ENCODE measurements around the gene JMJD8.
A peak's percentile ranks its signal among the peaks of the same experiment; 100 is the strongest.

JMJD8 gene

DNA sequence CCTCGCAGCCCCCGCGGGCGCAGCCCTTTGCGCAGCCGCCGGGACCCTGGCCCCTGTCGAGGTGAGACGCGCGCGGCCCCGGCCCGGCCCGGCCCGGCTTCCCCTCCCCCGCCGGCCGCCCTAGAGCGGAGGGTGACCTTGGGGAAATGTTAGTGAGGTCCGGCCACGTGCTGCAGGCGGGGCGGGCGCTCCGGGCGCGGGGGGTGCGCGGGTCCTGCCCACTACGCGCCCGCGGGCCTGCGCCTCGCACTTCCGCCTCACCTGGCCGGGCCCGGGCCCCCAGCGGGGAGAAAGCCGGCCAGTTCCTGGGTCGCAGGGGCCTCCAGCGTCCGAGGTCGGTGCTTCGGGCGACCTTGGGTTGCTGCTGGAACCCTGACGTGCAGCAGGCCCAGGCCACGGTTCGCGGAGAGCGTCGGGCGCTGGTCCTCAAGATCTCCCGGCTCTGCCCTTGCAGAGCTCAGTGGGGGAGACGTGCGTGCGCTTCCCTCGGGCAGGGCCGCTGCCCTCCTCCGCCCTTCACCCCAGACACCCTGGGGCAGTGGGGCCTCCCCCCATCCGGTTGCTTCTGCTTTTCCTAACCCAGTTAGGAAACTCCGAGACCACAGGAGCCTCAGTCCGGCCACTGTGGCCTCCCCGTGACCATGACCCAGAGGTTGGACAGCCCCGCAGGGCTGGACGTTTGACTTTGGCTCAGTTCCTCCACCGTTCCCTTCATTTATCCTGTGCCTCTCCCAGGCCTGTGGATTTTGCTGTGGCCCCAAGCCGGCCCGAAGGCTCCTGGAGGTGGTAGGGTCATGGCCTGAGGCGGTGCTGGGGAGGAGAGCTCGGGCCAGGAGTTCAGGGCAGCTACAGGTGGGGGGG, 41.7 kb downstream of the JMJD8 start (continued):
- TF ChIP-seq, protein P1, sequence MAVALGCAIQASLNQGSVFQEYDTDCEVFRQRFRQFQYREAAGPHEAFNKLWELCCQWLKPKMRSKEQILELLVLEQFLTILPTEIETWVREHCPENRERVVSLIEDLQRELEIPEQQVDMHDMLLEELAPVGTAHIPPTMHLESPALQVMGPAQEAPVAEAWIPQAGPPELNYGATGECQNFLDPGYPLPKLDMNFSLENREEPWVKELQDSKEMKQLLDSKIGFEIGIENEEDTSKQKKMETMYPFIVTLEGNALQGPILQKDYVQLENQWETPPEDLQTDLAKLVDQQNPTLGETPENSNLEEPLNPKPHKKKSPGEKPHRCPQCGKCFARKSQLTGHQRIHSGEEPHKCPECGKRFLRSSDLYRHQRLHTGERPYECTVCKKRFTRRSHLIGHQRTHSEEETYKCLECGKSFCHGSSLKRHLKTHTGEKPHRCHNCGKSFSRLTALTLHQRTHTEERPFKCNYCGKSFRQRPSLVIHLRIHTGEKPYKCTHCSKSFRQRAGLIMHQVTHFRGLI (tag by site-specific recombination; IDR thresholded peaks at IDR 0.05), result no peak
- TF ChIP-seq ZNF677 (tag by site-specific recombination; IDR thresholded peaks at IDR 0.05) (0 out of 2 replicates have a peak, but pooled peaks have one; percentile 15), ZNF37A (tag by site-specific recombination; IDR thresholded peaks at IDR 0.05) (no peak), IKZF3 (tag by site-specific recombination; IDR thresholded peaks at IDR 0.05) (no peak), GLI2 (tag by site-specific recombination; IDR thresholded peaks at IDR 0.05; ENCODE audit: borderline replicate concordance, low read depth) (no peak), SP7 (tag by site-specific recombination; IDR thresholded peaks at IDR 0.05) (0 out of 2 replicates have a peak, but pooled peaks have one; percentile 14), ZNF2 (tag by site-specific recombination; IDR thresholded peaks at IDR 0.05) (no peak), ZFP37 (tag by site-specific recombination; IDR thresholded peaks at IDR 0.05) (no peak), SP3 (tag by site-specific recombination; IDR thresholded peaks at IDR 0.05) (peak; percentile 23; the same call in 1 of the 2 replicates), GLIS2 (tag by site-specific recombination; IDR thresholded peaks at IDR 0.05) (peak; percentile 71), ZNF391 (tag by site-specific recombination; IDR thresholded peaks at IDR 0.05; ENCODE audit: borderline replicate concordance, low read depth) (0 out of 2 replicates have a peak, but pooled peaks have one; percentile 4), ZNF19 (tag by site-specific recombination; IDR thresholded peaks at IDR 0.05; ENCODE audit: low read depth) (no peak)
- TF ChIP-seq, protein P2, sequence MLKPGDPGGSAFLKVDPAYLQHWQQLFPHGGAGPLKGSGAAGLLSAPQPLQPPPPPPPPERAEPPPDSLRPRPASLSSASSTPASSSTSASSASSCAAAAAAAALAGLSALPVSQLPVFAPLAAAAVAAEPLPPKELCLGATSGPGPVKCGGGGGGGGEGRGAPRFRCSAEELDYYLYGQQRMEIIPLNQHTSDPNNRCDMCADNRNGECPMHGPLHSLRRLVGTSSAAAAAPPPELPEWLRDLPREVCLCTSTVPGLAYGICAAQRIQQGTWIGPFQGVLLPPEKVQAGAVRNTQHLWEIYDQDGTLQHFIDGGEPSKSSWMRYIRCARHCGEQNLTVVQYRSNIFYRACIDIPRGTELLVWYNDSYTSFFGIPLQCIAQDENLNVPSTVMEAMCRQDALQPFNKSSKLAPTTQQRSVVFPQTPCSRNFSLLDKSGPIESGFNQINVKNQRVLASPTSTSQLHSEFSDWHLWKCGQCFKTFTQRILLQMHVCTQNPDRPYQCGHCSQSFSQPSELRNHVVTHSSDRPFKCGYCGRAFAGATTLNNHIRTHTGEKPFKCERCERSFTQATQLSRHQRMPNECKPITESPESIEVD (tag by site-specific recombination; IDR thresholded peaks at IDR 0.05), result no peak
- TF ChIP-seq, protein P3, sequence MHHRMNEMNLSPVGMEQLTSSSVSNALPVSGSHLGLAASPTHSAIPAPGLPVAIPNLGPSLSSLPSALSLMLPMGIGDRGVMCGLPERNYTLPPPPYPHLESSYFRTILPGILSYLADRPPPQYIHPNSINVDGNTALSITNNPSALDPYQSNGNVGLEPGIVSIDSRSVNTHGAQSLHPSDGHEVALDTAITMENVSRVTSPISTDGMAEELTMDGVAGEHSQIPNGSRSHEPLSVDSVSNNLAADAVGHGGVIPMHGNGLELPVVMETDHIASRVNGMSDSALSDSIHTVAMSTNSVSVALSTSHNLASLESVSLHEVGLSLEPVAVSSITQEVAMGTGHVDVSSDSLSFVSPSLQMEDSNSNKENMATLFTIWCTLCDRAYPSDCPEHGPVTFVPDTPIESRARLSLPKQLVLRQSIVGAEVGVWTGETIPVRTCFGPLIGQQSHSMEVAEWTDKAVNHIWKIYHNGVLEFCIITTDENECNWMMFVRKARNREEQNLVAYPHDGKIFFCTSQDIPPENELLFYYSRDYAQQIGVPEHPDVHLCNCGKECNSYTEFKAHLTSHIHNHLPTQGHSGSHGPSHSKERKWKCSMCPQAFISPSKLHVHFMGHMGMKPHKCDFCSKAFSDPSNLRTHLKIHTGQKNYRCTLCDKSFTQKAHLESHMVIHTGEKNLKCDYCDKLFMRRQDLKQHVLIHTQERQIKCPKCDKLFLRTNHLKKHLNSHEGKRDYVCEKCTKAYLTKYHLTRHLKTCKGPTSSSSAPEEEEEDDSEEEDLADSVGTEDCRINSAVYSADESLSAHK (tag by site-specific recombination; IDR thresholded peaks at IDR 0.05), result no peak
- TF ChIP-seq, protein P4, sequence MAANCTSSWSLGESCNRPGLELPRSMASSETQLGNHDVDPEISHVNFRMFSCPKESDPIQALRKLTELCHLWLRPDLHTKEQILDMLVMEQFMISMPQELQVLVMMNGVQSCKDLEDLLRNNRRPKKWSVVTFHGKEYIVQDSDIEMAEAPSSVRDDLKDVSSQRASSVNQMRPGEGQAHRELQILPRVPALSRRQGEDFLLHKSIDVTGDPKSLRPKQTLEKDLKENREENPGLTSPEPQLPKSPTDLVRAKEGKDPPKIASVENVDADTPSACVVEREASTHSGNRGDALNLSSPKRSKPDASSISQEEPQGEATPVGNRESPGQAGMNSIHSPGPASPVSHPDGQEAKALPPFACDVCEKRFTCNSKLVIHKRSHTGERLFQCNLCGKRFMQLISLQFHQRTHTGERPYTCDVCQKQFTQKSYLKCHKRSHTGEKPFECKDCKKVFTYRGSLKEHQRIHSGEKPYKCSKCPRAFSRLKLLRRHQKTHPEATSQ (tag by site-specific recombination; IDR thresholded peaks at IDR 0.05), result no peak
- TF ChIP-seq, protein P5, sequence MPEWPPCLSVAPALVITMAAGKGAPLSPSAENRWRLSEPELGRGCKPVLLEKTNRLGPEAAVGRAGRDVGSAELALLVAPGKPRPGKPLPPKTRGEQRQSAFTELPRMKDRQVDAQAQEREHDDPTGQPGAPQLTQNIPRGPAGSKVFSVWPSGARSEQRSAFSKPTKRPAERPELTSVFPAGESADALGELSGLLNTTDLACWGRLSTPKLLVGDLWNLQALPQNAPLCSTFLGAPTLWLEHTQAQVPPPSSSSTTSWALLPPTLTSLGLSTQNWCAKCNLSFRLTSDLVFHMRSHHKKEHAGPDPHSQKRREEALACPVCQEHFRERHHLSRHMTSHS (tag by site-specific recombination; IDR thresholded peaks at IDR 0.05), result no peak
- TF ChIP-seq, protein P6, sequence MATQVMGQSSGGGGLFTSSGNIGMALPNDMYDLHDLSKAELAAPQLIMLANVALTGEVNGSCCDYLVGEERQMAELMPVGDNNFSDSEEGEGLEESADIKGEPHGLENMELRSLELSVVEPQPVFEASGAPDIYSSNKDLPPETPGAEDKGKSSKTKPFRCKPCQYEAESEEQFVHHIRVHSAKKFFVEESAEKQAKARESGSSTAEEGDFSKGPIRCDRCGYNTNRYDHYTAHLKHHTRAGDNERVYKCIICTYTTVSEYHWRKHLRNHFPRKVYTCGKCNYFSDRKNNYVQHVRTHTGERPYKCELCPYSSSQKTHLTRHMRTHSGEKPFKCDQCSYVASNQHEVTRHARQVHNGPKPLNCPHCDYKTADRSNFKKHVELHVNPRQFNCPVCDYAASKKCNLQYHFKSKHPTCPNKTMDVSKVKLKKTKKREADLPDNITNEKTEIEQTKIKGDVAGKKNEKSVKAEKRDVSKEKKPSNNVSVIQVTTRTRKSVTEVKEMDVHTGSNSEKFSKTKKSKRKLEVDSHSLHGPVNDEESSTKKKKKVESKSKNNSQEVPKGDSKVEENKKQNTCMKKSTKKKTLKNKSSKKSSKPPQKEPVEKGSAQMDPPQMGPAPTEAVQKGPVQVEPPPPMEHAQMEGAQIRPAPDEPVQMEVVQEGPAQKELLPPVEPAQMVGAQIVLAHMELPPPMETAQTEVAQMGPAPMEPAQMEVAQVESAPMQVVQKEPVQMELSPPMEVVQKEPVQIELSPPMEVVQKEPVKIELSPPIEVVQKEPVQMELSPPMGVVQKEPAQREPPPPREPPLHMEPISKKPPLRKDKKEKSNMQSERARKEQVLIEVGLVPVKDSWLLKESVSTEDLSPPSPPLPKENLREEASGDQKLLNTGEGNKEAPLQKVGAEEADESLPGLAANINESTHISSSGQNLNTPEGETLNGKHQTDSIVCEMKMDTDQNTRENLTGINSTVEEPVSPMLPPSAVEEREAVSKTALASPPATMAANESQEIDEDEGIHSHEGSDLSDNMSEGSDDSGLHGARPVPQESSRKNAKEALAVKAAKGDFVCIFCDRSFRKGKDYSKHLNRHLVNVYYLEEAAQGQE (tag by site-specific recombination; IDR thresholded peaks at IDR 0.05), result no peak
- TF ChIP-seq, protein P7, sequence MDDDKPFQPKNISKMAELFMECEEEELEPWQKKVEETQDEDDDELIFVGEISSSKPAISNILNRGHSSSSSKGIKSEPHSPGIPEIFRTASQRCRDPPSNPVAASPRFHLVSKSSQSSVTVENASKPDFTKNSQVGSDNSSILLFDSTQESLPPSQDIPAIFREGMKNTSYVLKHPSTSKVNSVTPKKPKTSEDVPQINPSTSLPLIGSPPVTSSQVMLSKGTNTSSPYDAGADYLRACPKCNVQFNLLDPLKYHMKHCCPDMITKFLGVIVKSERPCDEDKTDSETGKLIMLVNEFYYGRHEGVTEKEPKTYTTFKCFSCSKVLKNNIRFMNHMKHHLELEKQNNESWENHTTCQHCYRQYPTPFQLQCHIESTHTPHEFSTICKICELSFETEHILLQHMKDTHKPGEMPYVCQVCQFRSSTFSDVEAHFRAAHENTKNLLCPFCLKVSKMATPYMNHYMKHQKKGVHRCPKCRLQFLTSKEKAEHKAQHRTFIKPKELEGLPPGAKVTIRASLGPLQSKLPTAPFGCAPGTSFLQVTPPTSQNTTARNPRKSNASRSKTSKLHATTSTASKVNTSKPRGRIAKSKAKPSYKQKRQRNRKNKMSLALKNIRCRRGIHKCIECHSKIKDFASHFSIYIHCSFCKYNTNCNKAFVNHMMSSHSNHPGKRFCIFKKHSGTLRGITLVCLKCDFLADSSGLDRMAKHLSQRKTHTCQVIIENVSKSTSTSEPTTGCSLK (tag by site-specific recombination; IDR thresholded peaks at IDR 0.05), result no peak
- TF ChIP-seq, protein P8, sequence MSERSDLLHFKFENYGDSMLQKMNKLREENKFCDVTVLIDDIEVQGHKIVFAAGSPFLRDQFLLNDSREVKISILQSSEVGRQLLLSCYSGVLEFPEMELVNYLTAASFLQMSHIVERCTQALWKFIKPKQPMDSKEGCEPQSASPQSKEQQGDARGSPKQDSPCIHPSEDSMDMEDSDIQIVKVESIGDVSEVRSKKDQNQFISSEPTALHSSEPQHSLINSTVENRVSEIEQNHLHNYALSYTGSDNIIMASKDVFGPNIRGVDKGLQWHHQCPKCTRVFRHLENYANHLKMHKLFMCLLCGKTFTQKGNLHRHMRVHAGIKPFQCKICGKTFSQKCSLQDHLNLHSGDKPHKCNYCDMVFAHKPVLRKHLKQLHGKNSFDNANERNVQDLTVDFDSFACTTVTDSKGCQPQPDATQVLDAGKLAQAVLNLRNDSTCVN (tag by site-specific recombination; optimal IDR thresholded peaks at IDR 0.05), result peak; percentile 74
- TF ChIP-seq, protein P9, sequence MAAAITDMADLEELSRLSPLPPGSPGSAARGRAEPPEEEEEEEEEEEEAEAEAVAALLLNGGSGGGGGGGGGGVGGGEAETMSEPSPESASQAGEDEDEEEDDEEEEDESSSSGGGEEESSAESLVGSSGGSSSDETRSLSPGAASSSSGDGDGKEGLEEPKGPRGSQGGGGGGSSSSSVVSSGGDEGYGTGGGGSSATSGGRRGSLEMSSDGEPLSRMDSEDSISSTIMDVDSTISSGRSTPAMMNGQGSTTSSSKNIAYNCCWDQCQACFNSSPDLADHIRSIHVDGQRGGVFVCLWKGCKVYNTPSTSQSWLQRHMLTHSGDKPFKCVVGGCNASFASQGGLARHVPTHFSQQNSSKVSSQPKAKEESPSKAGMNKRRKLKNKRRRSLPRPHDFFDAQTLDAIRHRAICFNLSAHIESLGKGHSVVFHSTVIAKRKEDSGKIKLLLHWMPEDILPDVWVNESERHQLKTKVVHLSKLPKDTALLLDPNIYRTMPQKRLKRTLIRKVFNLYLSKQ (tag by site-specific recombination; IDR thresholded peaks at IDR 0.05; ENCODE audit: borderline replicate concordance), result no peak

All from HEK293 (cell line).